Activated naive CD8-positive, alpha-beta T cell treated with anti-CD3 and anti-CD28 coated beads, Interleukin-2, amount 50 U/mL, for 24 hours (primary cell): Measurements from ENCODE around the gene DLL3.

Experiments
- ATAC-seq: fragments of 150-1000 bp; cut with Tn5 transposase; one replicate; pipeline ENCODE4 v1.10.0; 2021
- DNase-seq: peaks from one replicate; pipeline ENCODE4 v3.0.0; 2021
- H3K27ac Mint-ChIP-seq: one replicate; pipeline ENCODE4 v1.8.0; 2021; ENCODE audit warnings: mild to moderate bottlenecking, mixed read lengths
- H3K27me3 Mint-ChIP-seq: one replicate; pipeline ENCODE4 v1.8.0; 2021; ENCODE audit warnings: mixed read lengths
- H3K36me3 Mint-ChIP-seq: one replicate; pipeline ENCODE4 v1.8.0; 2021; ENCODE audit warnings: low read depth, mixed read lengths
- H3K4me1 Mint-ChIP-seq: one replicate; pipeline ENCODE4 v1.8.0; 2021; ENCODE audit warnings: mixed read lengths
- H3K4me3 Mint-ChIP-seq: one replicate; pipeline ENCODE4 v1.8.0; 2021; ENCODE audit warnings: mild to moderate bottlenecking, moderate library complexity, mixed read lengths
- H3K9me3 Mint-ChIP-seq: one replicate; pipeline ENCODE4 v1.8.0; 2021; ENCODE audit warnings: mixed read lengths

DLL3 gene

GRCh38 chr19:39542206-39542605 is 43.5 kb downstream of the DLL3 start:
- no peak for DNase-seq
- no peak for ATAC-seq
- Mint-ChIP-seq H3K27me3 (peaks cover 2% of the 10 kb centered on the region), H3K4me1 (peaks cover 61% of the 10 kb centered on the region), H3K36me3 (peaks cover 10% of the 10 kb centered on the region), H3K9me3 (no peaks in the 10 kb centered on the region), H3K4me3 (no peak overlapping the region), H3K27ac (no peak overlapping the region)

DNA sequence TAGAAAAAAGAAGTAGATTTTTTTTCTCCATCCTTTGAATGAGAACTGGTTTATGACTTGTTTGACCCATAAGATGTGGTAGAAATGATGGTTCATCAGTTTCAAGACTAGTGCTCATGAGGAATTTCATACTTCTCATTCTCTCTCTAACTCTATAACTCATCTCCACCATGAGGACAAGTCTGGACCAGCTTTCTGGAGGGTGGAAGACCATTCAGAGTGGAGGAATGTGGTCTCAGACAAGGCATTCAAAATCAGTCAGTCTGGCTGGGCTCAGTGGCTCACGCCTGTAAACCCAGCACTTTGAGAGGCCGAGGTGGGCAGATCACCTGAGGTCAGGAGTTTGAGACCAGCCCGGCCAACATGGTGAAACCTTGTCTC is 44.7 kb downstream of the DLL3 start:
- Mint-ChIP-seq H3K27me3 (peaks cover 2% of the 10 kb centered on the region), H3K9me3 (no peaks in the 10 kb centered on the region), H3K36me3 (peaks cover 4% of the 10 kb centered on the region), H3K4me3 (no peak overlapping the region), H3K27ac (peak overlapping the region; percentile 66), H3K4me1 (peaks cover 51% of the 10 kb centered on the region)
- DNase-seq (no peak), ATAC-seq (no peak)

DNA sequence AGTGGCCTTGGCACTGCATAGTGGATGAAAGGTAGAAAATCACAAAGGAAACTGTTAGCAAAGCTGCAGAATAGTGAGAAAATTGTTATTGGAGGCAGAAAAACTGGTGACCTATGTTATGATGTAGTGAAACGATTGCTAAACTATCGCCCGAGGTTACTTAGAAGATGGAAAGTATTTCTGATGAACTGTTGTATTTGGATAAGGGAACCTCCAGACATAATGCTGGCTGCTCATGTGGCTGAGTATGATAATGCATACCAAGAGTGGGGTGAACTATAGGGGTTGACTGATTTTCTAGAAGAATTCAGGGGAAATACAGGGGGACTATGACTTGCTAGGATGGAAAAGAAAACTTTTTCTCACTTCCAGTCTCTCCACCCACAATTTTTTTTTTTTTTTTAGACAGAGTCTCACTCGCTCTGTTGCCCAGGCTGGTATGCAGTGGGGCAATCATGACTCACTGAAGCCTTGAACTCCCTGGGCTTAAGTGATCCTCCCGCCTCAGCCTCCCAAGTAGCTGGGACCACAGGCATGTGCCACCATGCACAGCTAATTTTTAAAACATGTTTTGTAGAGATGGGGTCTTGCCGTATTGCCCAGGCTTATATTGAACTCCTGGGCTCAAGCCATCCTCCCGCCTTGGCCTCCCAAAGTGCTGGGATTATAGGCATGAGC is 45.6 kb downstream of the DLL3 start:
- Mint-ChIP-seq H3K27me3 (peaks cover 2% of the 10 kb centered on the region), H3K27ac (peak overlapping the region; percentile 4), H3K36me3 (peaks cover 3% of the 10 kb centered on the region), H3K9me3 (no peaks in the 10 kb centered on the region), H3K4me3 (no peak overlapping the region), H3K4me1 (peaks cover 44% of the 10 kb centered on the region)
- ATAC-seq (peak; percentile 33), DNase-seq (no peak)

GRCh38 chr19:39544911-39545310 is 46.2 kb downstream of the DLL3 start:
- ATAC-seq = no peak
- no peak for DNase-seq
- H3K4me1 Mint-ChIP-seq = peaks cover 43% of the 10 kb centered on the region
- H3K27me3 Mint-ChIP-seq = peaks cover 2% of the 10 kb centered on the region
- H3K4me3 Mint-ChIP-seq = no peak overlapping the region
- no peaks in the 10 kb centered on the region for H3K9me3 Mint-ChIP-seq
- peaks cover 2% of the 10 kb centered on the region for H3K36me3 Mint-ChIP-seq
- H3K27ac Mint-ChIP-seq = peak overlapping the region; percentile 4

- no peak for DNase-seq
- Mint-ChIP-seq H3K4me3 (no peak overlapping the region), H3K27me3 (no peaks in the 10 kb centered on the region), H3K36me3 (no peaks in the 10 kb centered on the region), H3K9me3 (no peaks in the 10 kb centered on the region), H3K4me1 (peaks cover 35% of the 10 kb centered on the region), H3K27ac (no peak overlapping the region)
- no peak for ATAC-seq
These were observed 47.9 kb downstream of the DLL3 start for GRCh38 chr19:39546599-39546998.

GRCh38 chr19:39550197-39550596 is 51.5 kb downstream of the DLL3 start:
- H3K27ac Mint-ChIP-seq = no peak overlapping the region
- no peaks in the 10 kb centered on the region for H3K9me3 Mint-ChIP-seq
- no peak for DNase-seq
- no peak for ATAC-seq
- H3K36me3 Mint-ChIP-seq = no peaks in the 10 kb centered on the region
- no peak overlapping the region for H3K4me3 Mint-ChIP-seq
- peaks cover 15% of the 10 kb centered on the region for H3K4me1 Mint-ChIP-seq
- H3K27me3 Mint-ChIP-seq = no peaks in the 10 kb centered on the region

- H3K4me1 Mint-ChIP-seq = peaks cover 11% of the 10 kb centered on the region
- ATAC-seq = no peak
These were observed 54.4 kb downstream of the DLL3 start for GRCh38 chr19:39553082-39553652.

GRCh38 chr19:39554701-39555311 is 56.1 kb downstream of the DLL3 start:
- no peak overlapping the region for H3K27ac Mint-ChIP-seq
- no peak overlapping the region for H3K4me3 Mint-ChIP-seq
- ATAC-seq (no peak), DNase-seq (no peak)
- H3K9me3 Mint-ChIP-seq = no peaks in the 10 kb centered on the region
- H3K27me3 Mint-ChIP-seq = no peaks in the 10 kb centered on the region
- peaks cover 21% of the 10 kb centered on the region for H3K4me1 Mint-ChIP-seq
- H3K36me3 Mint-ChIP-seq = no peaks in the 10 kb centered on the region

More at GRCh38 chr19:39553082-39553652, 54.4 kb downstream of the DLL3 start:
- H3K27me3 Mint-ChIP-seq = no peaks in the 10 kb centered on the region
- DNase-seq = no peak
- no peaks in the 10 kb centered on the region for H3K9me3 Mint-ChIP-seq
- H3K4me3 Mint-ChIP-seq = no peak overlapping the region
- H3K36me3 Mint-ChIP-seq = no peaks in the 10 kb centered on the region
- no peak overlapping the region for H3K27ac Mint-ChIP-seq

- H3K9me3 Mint-ChIP-seq = no peaks in the 10 kb centered on the region
- H3K4me3 Mint-ChIP-seq = no peak overlapping the region
- no peak overlapping the region for H3K27ac Mint-ChIP-seq
- H3K36me3 Mint-ChIP-seq = no peaks in the 10 kb centered on the region
- H3K27me3 Mint-ChIP-seq = no peaks in the 10 kb centered on the region
- ATAC-seq (no peak), DNase-seq (no peak)
- H3K4me1 Mint-ChIP-seq = peaks cover 21% of the 10 kb centered on the region
These were observed 57.1 kb downstream of the DLL3 start for GRCh38 chr19:39555883-39556282.
